ENCODE data around the gene C6orf118.

C6orf118 gene

DNA sequence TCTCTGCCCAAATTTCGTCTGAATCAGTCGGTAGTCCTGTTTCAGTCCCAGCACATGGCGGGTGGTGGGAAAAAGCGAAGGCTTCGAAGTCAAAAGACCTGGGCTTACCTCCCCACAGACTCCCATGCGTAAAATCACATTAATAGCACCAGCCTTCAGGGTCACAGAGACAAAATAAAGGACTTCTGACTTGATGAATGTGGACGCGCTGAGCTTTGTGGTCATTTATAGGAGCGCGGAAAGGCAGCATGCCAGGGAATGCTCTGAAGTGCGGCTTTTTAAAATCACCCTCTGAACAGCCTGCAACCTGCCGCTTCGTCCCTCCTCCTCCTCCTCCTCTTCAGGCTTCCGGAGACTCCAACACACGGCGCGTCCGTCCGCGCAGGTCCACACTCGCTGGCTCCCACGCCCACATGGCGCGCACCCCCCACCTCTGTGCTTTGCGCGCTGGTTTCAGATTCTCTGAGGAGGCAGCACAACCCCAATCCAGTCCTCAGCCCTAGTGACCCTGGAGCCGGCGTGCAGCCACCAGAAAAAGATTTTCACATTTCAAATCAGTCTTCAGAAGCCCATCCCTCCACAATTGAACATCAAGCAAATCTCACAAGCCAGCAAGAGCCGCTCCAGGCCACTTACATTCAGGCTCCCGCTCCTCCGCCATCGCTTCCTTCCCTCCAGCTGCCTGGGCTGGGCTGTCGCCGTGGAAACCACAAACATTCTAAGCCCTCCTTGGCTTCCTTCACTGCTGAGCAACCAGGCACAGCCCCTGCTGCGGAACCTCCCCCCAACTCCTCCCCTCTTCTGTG lies at the start of gene C6orf118:
Gene C6orf118, minus strand, starts transcription at position 680 of the 806 bp plus-strand sequence. Its CDS starts 19 bp downstream, at position 661.
- in situ Hi-C loops (cut with HindIII; ENCODE audit: low pct_ligation_motif_present, low sequenced_read_pairs) = no loop called here
- TF ChIP-seq, protein P1, sequence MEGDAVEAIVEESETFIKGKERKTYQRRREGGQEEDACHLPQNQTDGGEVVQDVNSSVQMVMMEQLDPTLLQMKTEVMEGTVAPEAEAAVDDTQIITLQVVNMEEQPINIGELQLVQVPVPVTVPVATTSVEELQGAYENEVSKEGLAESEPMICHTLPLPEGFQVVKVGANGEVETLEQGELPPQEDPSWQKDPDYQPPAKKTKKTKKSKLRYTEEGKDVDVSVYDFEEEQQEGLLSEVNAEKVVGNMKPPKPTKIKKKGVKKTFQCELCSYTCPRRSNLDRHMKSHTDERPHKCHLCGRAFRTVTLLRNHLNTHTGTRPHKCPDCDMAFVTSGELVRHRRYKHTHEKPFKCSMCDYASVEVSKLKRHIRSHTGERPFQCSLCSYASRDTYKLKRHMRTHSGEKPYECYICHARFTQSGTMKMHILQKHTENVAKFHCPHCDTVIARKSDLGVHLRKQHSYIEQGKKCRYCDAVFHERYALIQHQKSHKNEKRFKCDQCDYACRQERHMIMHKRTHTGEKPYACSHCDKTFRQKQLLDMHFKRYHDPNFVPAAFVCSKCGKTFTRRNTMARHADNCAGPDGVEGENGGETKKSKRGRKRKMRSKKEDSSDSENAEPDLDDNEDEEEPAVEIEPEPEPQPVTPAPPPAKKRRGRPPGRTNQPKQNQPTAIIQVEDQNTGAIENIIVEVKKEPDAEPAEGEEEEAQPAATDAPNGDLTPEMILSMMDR (IDR thresholded peaks at IDR 0.05; ENCODE audit: low read depth, low read length, missing control alignments) = no peak
- Histone ChIP-seq H3K36me3 (replicated peaks) (no peaks in the 10 kb centered on the region), H3K27ac (no peak within 1 kb of the TSS), H3K27me3 (replicated peaks) (no peaks in the 10 kb centered on the region), H3K4me3 (ENCODE audit: low read depth, low read length) (peak within 1 kb of the TSS; percentile 57)
- peak; percentile 85 for DNase-seq

DNA sequence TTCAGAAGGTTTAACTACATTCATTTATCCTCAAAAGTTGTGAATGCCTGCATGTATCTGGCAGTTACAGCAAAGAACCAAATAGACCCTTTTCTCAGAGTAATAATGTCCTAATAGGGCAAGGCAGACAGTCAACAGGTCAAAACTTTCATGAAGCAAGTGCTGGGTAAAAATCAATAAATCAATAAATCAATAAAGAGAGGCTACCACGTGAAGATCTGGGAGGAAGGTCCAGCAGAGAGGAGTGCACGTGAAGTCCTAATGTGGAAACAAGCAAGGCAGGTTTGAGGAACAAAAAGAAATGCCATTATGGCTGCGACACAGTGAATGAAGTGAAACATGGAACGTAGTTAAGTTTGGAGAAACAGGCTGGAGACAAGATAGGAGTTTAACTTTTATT lies 36.3 kb upstream of the C6orf118 start:
- TF ChIP-seq, protein P1 (IDR thresholded peaks at IDR 0.05; ENCODE audit: low read depth, low read length, missing control alignments) = no peak
- no peak for DNase-seq
- H3K27me3 ChIP-seq (replicated peaks) = no peaks in the 10 kb centered on the region
- in situ Hi-C loops (cut with HindIII; ENCODE audit: low pct_ligation_motif_present, low sequenced_read_pairs) = no loop called here
- no peak overlapping the region for H3K27ac ChIP-seq
- H3K36me3 ChIP-seq (replicated peaks) = no peaks in the 10 kb centered on the region
- H3K4me3 ChIP-seq (ENCODE audit: low read depth, low read length) = no peak overlapping the region

DNA sequence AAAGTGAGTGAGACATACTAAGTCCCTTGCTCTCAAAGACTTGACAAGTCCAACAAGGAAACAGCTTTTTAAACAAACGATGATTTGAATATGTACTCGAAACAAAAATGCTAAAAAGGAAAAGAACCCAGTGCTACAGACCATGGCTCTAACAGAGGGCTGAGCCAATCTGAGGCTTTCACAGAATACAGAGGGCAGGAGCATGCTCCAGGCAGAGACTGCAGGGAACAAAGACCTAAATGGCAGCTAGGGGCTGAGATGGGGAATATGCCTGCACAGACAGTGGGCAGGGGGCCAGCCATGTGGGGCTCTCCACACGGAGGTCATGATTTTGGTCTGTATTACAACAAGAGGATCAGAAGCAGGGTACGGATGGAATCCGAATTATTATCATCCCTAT lies 31.1 kb upstream of the C6orf118 start:
- no peaks in the 10 kb centered on the region for H3K27me3 ChIP-seq (replicated peaks)

DNA sequence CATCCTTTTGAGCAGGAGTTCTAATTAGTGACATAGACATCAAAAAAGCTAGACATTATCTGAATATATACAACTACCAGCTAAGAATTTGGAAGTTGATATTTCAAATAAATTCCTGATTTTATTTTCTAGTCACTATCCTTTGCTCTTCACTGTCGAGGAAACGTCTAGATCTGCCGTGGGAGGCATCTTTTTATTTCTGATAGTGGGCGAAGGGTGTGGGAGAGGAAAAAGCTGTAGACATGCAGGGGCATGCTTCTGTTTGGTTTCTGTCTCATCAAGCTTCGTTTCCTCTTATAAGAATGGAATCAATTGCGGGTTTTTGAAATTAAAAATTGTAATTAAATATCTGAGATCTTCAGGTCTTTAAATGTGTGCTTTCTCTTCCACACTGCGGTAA lies 16.2 kb upstream of the C6orf118 start:
- TF ChIP-seq, protein P1 (IDR thresholded peaks at IDR 0.05; ENCODE audit: low read depth, low read length, missing control alignments) = no peak
- Histone ChIP-seq H3K4me3 (ENCODE audit: low read depth, low read length) (no peak overlapping the region), H3K36me3 (replicated peaks) (no peaks in the 10 kb centered on the region), H3K27me3 (replicated peaks) (no peaks in the 10 kb centered on the region), H3K27ac (no peak overlapping the region)
- in situ Hi-C loops (cut with HindIII; ENCODE audit: low pct_ligation_motif_present, low sequenced_read_pairs) = no loop called here
- no peak for DNase-seq

More for the DNA sequence above, 31.1 kb upstream of the C6orf118 start:
- DNase-seq = no peak
- Histone ChIP-seq H3K36me3 (replicated peaks) (no peaks in the 10 kb centered on the region), H3K4me3 (ENCODE audit: low read depth, low read length) (no peak overlapping the region), H3K27ac (no peak overlapping the region)
- in situ Hi-C loops (cut with HindIII; ENCODE audit: low pct_ligation_motif_present, low sequenced_read_pairs) = no loop called here
- TF ChIP-seq, protein P1 (IDR thresholded peaks at IDR 0.05; ENCODE audit: low read depth, low read length, missing control alignments) = no peak

DNA sequence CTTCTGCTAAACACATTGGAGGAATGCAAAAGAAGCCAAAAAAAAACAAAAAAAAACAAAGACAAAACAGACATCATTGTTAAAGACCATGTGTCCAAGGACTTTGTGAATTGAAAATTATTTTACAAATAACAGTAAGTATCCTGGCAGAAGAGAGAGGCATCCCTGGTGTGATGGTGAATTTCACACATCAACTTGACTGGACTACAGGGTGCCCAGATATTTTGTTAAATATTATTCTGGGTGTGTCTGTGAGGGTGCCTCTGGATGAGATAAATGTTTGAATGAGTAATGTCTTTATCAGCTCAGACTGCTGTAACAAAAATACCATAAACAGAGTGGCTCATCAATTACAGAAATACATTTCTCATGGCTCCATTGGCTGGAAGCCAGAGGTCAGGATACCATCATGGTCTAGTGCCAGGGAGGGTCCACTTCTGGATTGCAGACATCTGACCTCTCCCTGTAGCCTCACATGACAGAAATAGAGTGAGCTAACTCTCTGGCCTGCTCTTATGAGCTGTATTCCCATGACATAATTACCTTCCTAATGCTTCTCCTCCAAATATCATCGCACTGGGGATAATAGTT lies 12.2 kb upstream of the C6orf118 start:
- in situ Hi-C loops (cut with HindIII; ENCODE audit: low pct_ligation_motif_present, low sequenced_read_pairs) = no loop called here
- DNase-seq = peak; percentile 7
- Histone ChIP-seq H3K36me3 (replicated peaks) (no peaks in the 10 kb centered on the region), H3K4me3 (ENCODE audit: low read depth, low read length) (no peak overlapping the region), H3K27me3 (replicated peaks) (no peaks in the 10 kb centered on the region), H3K27ac (no peak overlapping the region)
- TF ChIP-seq, protein P1 (IDR thresholded peaks at IDR 0.05; ENCODE audit: low read depth, low read length, missing control alignments) = no peak

Measured in brain microvascular endothelial cell (primary cell).